MM.1S (cell line): Measurements from ENCODE around the gene ARSI.

Experiments
- EZH2 ChIP-seq: fragments of 300-600 bp; sonication (generic); optimal IDR thresholded peaks from 2 replicates; pipeline ENCODE3; 2017; ENCODE audit warnings: low read depth, mild to moderate bottlenecking, antibody characterized with exemption, low read length, mixed read lengths
- TF ChIP-seq, protein P1 (sequence below): fragments of 300-600 bp; sonication (generic); IDR thresholded peaks from 2 replicates; pipeline ENCODE4 v1.5.1; 2016; ENCODE audit warnings: antibody characterized with exemption, low read length, mixed read lengths

DNA sequence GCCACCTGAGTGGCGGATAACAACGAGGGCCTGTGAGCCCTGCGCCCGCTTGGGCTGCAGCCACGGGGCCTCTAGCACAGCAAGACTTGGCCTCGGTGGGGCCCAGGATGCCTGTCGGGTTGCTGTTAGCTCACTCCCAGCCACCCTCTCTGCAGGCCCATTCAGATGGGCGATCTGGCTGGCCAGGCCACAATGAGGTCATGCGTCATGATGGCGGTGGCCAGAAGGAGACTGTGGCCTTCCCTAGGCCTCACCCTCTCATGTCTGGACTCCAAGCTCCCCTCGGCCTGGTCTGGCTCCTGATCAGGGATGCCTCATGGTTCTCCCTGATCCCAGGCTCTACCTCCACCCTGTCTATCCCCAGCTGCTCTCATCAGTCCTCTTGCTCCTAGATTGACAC is 35.8 kb upstream of the ARSI start:
- TF ChIP-seq, protein P1, sequence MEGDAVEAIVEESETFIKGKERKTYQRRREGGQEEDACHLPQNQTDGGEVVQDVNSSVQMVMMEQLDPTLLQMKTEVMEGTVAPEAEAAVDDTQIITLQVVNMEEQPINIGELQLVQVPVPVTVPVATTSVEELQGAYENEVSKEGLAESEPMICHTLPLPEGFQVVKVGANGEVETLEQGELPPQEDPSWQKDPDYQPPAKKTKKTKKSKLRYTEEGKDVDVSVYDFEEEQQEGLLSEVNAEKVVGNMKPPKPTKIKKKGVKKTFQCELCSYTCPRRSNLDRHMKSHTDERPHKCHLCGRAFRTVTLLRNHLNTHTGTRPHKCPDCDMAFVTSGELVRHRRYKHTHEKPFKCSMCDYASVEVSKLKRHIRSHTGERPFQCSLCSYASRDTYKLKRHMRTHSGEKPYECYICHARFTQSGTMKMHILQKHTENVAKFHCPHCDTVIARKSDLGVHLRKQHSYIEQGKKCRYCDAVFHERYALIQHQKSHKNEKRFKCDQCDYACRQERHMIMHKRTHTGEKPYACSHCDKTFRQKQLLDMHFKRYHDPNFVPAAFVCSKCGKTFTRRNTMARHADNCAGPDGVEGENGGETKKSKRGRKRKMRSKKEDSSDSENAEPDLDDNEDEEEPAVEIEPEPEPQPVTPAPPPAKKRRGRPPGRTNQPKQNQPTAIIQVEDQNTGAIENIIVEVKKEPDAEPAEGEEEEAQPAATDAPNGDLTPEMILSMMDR: no peak
- no peak for TF ChIP-seq EZH2
